ENCODE results near the gene EDARADD. TPM values are rescaled to one million over a fixed set of nuclear protein-coding genes. Genes with fewer than 3 reads are reported as not detected.

The EDARADD gene
- total RNA-seq, 1 experiment from 2014 or later = 0.91 TPM

DNA sequence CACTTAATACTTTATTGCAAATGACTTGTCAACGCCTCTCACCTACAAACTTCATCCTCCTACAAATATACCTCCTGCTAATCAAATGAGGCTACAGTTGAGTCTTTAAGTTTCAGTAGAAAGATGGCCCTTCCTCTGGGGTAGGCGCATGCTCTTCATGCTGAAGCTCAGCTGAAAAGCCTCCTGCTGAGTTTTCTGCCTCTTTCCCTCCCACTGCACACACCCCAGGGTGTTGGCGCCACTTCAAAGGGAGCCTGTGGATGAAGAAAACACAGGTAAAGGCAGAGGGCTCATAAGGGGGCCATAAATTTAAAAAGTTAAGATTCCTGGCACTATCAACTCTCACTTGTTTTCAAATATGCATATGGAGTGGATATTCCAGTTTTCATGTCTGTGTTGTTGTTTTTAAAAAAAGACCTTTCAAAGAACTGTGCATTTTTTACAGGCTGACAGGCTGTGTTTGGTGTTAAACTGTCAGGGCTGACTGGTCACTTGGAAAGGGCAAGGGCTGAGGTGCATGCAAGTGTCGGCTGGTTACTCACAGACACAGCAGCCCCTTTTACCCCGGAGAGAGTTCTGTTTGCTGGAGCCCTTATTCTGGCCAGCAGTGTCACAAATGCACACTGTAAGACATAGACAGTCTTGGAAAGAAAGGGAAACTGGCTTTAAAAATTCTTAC, 86.8 kb downstream of the EDARADD start:
- intact Hi-C loops (cut with micrococcal nuclease) = no loop called here
- Histone ChIP-seq H2AFZ (ENCODE audit: low read length) (no peak overlapping the region), H3K9me2 (replicated peaks; ENCODE audit: low read length) (no peaks in the 10 kb centered on the region), H3K4me2 (ENCODE audit: low read length) (no peak overlapping the region), H3K27me3 (ENCODE audit: low read length) (no peaks in the 10 kb centered on the region), H4K20me1 (ENCODE audit: low read length) (no peaks in the 10 kb centered on the region), H3K4me1 (ENCODE audit: insufficient read depth, low read length) (no peaks in the 10 kb centered on the region), H3K79me2 (ENCODE audit: low read length) (no peaks in the 10 kb centered on the region), H3K4me3 (ENCODE audit: low read length) (no peak overlapping the region), H3K27ac (ENCODE audit: low read length) (no peak overlapping the region), H3K9me3 (ENCODE audit: low read length) (no peaks in the 10 kb centered on the region), H3K9ac (ENCODE audit: low read length) (no peak overlapping the region), H3K36me3 (ENCODE audit: low read depth, low read length) (no peaks in the 10 kb centered on the region), H3F3A (ENCODE audit: low read length, unreplicated experiment) (no peaks in the 10 kb centered on the region)
- no peak for TF ChIP-seq EZH2phosphoT487 (IDR thresholded peaks at IDR 0.05; ENCODE audit: borderline replicate concordance, low read length)
- no peak for TF ChIP-seq EZH2 (IDR thresholded peaks at IDR 0.05; ENCODE audit: low read length, unreplicated experiment)
- TF ChIP-seq, protein P1, sequence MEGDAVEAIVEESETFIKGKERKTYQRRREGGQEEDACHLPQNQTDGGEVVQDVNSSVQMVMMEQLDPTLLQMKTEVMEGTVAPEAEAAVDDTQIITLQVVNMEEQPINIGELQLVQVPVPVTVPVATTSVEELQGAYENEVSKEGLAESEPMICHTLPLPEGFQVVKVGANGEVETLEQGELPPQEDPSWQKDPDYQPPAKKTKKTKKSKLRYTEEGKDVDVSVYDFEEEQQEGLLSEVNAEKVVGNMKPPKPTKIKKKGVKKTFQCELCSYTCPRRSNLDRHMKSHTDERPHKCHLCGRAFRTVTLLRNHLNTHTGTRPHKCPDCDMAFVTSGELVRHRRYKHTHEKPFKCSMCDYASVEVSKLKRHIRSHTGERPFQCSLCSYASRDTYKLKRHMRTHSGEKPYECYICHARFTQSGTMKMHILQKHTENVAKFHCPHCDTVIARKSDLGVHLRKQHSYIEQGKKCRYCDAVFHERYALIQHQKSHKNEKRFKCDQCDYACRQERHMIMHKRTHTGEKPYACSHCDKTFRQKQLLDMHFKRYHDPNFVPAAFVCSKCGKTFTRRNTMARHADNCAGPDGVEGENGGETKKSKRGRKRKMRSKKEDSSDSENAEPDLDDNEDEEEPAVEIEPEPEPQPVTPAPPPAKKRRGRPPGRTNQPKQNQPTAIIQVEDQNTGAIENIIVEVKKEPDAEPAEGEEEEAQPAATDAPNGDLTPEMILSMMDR (conservative IDR thresholded peaks at IDR 0.05; ENCODE audit: low read depth, low read length) = no peak
- DNase-seq (no peak), ATAC-seq (no peak)
- CTCF ChIA-PET = no interaction called here
- POLR2A ChIA-PET (ENCODE audit: unreplicated experiment) = no interaction called here
- no TSS peak for BruUV-seq (replicated peaks)

DNA sequence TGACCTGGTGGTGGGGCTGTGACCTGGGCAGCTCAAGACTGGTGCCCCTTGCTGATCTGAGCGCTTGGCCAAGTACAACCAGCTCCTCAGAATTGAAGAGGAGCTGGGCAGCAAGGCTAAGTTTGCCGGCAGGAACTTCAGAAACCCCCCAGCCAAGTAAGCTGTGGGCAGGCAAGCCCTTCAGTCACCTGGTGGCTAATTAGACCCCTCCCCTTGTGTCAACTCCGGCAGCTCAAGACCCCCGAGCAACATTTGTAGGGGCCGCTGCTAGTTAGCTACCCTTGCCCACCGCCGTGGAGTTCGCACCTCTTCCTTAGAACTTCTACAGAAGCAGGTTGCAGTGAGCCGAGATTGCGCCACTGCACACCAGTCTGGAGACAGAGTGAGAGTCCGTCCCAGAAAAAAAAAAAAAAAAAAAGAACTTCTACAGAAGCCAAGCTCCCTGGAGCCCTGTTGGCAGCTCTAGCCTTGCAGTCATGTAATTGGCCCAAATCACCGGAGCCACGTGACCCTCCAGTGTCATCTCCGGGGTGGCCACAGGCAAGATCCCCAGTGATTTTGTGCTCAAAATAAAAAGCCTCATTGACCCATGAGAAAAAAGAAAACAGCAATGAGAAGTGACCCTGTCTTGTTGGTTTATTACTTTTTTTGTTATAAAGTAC, 90.4 kb downstream of the EDARADD start:
- no peaks in the 10 kb centered on the region for H3K79me2 ChIP-seq (ENCODE audit: low read length)
- H3F3A ChIP-seq (ENCODE audit: low read length, unreplicated experiment) = no peaks in the 10 kb centered on the region
- ATAC-seq (no peak), DNase-seq (no peak)
- H3K27ac ChIP-seq (ENCODE audit: low read length) = no peak overlapping the region
- no peak overlapping the region for H2AFZ ChIP-seq (ENCODE audit: low read length)
- no peak overlapping the region for H3K4me2 ChIP-seq (ENCODE audit: low read length)
- no peaks in the 10 kb centered on the region for H3K27me3 ChIP-seq (ENCODE audit: low read length)
- POLR2A ChIA-PET (ENCODE audit: unreplicated experiment) = no interaction called here
- intact Hi-C loops (cut with micrococcal nuclease) = no loop called here
- no peaks in the 10 kb centered on the region for H3K36me3 ChIP-seq (ENCODE audit: low read depth, low read length)
- no peak overlapping the region for H3K4me3 ChIP-seq (ENCODE audit: low read length)
- H3K9me3 ChIP-seq (ENCODE audit: low read length) = no peaks in the 10 kb centered on the region
- H3K9me2 ChIP-seq (replicated peaks; ENCODE audit: low read length) = no peaks in the 10 kb centered on the region
- CTCF ChIA-PET = interaction anchor here (0.7 kb wide), 1 partner anchor 92 kb away, joined by 3 read pairs; no protein-coding TSS in a partner anchor
- H3K4me1 ChIP-seq (ENCODE audit: insufficient read depth, low read length) = no peaks in the 10 kb centered on the region
- H4K20me1 ChIP-seq (ENCODE audit: low read length) = no peaks in the 10 kb centered on the region
- TF ChIP-seq EZH2phosphoT487 (IDR thresholded peaks at IDR 0.05; ENCODE audit: borderline replicate concordance, low read length) (no peak), EZH2 (IDR thresholded peaks at IDR 0.05; ENCODE audit: low read length, unreplicated experiment) (no peak)
- TF ChIP-seq, protein P1 (conservative IDR thresholded peaks at IDR 0.05; ENCODE audit: low read depth, low read length) = no peak
- no TSS peak for BruUV-seq (replicated peaks)
- no peak overlapping the region for H3K9ac ChIP-seq (ENCODE audit: low read length)

All from PC-3 (cell line).